Hepatocyte (in vitro differentiated cells): ENCODE data around the gene SRBD1.

ENCODE experiments used
- EZH2 ChIP-seq: fragments of 200-600 bp; sonication (generic); IDR thresholded peaks from 2 replicates; pipeline ENCODE4 v1.6.1; 2016; ENCODE audit warnings: antibody characterized with exemption, mild to moderate bottlenecking, borderline replicate concordance
- TF ChIP-seq, protein P1 (sequence below): fragments of 200-600 bp; sonication (generic); IDR thresholded peaks from 2 replicates; pipeline ENCODE4 v1.5.1; 2016; ENCODE audit warnings: antibody characterized with exemption, mild to moderate bottlenecking; ENCODE audit not compliant: poor library complexity

DNA sequence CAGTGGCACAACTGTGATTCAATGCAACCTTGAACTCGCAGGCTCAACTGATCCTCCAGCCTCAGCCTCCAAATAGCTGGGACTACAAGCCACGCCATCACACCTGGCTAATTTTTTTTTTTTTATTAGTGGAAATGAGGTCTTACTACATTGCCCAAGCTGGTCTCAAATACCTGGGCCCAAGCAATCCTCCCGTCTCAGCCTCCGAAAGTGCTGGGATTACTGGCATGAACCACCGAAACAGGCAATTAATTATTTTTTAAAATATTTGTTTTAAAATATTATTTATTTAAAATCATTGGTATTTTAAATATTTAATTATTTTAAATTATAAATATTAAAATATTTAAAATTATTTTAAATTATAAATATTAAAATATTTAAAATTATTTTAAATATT lies 24.5 kb downstream of the SRBD1 start:
- TF ChIP-seq EZH2, result no peak
- TF ChIP-seq, protein P1, sequence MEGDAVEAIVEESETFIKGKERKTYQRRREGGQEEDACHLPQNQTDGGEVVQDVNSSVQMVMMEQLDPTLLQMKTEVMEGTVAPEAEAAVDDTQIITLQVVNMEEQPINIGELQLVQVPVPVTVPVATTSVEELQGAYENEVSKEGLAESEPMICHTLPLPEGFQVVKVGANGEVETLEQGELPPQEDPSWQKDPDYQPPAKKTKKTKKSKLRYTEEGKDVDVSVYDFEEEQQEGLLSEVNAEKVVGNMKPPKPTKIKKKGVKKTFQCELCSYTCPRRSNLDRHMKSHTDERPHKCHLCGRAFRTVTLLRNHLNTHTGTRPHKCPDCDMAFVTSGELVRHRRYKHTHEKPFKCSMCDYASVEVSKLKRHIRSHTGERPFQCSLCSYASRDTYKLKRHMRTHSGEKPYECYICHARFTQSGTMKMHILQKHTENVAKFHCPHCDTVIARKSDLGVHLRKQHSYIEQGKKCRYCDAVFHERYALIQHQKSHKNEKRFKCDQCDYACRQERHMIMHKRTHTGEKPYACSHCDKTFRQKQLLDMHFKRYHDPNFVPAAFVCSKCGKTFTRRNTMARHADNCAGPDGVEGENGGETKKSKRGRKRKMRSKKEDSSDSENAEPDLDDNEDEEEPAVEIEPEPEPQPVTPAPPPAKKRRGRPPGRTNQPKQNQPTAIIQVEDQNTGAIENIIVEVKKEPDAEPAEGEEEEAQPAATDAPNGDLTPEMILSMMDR, result no peak
